Neutrophil (primary cell): ENCODE data around the gene WDFY3.

Experiments
- H3K27ac ChIP-seq: fragments of 200-600 bp; sonication (generic); 2 replicates; pipeline ENCODE4 v1.5.1; 2016; ENCODE audit warnings: mild to moderate bottlenecking, moderate library complexity
- H3K27me3 ChIP-seq: fragments of 200-600 bp; sonication (generic); 2 replicates; pipeline ENCODE4 v1.6.0; 2016; ENCODE audit warnings: mild to moderate bottlenecking
- H3K36me3 ChIP-seq: fragments of 200-600 bp; sonication (generic); 2 replicates; pipeline ENCODE4 v1.5.1; 2017
- H3K4me1 ChIP-seq, 2 experiments: fragments of 200-600 bp in 1 of 2; sonication (generic) in 1 of 2; 1 replicate in 1 of 2; 2 replicates in 1 of 2; pipeline versions ENCODE4 v1.5.1 to v1.6.1; 2013 to 2016; ENCODE audit warnings: low read depth in 1 of 2, low read length in 1 of 2, mild to moderate bottlenecking in 1 of 2, moderate library complexity in 1 of 2; ENCODE audit not compliant: control insufficient read depth in 1 of 2, insufficient read depth in 1 of 2
- H3K4me3 ChIP-seq, 2 experiments: fragments of 200-600 bp in 1 of 2; sonication (generic) in 1 of 2; 1 replicate in 1 of 2; 2 replicates in 1 of 2; pipeline ENCODE4 v1.5.1; 2013 to 2016; ENCODE audit warnings: low read depth in 1 of 2, low read length in 1 of 2, mild to moderate bottlenecking in 1 of 2, moderate library complexity in 1 of 2
- H3K9me3 ChIP-seq: fragments of 200-600 bp; sonication (generic); 2 replicates; pipeline ENCODE4 v1.5.1; 2016
- CTCF ChIP-seq: fragments of 200-600 bp; sonication (generic); IDR thresholded peaks from 2 replicates; pipeline ENCODE4 v1.5.1; 2016; ENCODE audit warnings: antibody characterized with exemption

The WDFY3 gene

GRCh38 chr4:84623661-84624060 lies 342.8 kb downstream of the WDFY3 start:
- no peaks in the 10 kb centered on the region for H3K4me1 ChIP-seq
- H3K36me3 ChIP-seq = no peaks in the 10 kb centered on the region
- no peak overlapping the region for H3K27ac ChIP-seq
- H3K27me3 ChIP-seq = peaks cover 6% of the 10 kb centered on the region
- H3K4me3 ChIP-seq = no peak overlapping the region
- H3K9me3 ChIP-seq = no peaks in the 10 kb centered on the region
- no peak for TF ChIP-seq CTCF

GRCh38 chr4:84622959-84623358 lies 343.5 kb downstream of the WDFY3 start:
- Histone ChIP-seq H3K27ac (no peak overlapping the region), H3K36me3 (no peaks in the 10 kb centered on the region), H3K27me3 (peaks cover 6% of the 10 kb centered on the region), H3K4me1 (no peaks in the 10 kb centered on the region), H3K4me3 (no peak overlapping the region), H3K9me3 (no peaks in the 10 kb centered on the region)
- no peak for TF ChIP-seq CTCF
